HG03280 (cell line): ENCODE data around the gene RPS15.
"Not testable (repeated sequence)": the region's sequence is repeated elsewhere in the genome, so short reads cannot be mapped to it uniquely, and the experiment has no call there.

ENCODE experiments used
- ATAC-seq: cut with Tn5 transposase; IDR thresholded peaks from one replicate; pipeline ENCODE4 v1.9.1; 2021; ENCODE audit warnings: mild to moderate bottlenecking, moderate library complexity; ENCODE audit not compliant: unreplicated experiment

RPS15 gene

DNA sequence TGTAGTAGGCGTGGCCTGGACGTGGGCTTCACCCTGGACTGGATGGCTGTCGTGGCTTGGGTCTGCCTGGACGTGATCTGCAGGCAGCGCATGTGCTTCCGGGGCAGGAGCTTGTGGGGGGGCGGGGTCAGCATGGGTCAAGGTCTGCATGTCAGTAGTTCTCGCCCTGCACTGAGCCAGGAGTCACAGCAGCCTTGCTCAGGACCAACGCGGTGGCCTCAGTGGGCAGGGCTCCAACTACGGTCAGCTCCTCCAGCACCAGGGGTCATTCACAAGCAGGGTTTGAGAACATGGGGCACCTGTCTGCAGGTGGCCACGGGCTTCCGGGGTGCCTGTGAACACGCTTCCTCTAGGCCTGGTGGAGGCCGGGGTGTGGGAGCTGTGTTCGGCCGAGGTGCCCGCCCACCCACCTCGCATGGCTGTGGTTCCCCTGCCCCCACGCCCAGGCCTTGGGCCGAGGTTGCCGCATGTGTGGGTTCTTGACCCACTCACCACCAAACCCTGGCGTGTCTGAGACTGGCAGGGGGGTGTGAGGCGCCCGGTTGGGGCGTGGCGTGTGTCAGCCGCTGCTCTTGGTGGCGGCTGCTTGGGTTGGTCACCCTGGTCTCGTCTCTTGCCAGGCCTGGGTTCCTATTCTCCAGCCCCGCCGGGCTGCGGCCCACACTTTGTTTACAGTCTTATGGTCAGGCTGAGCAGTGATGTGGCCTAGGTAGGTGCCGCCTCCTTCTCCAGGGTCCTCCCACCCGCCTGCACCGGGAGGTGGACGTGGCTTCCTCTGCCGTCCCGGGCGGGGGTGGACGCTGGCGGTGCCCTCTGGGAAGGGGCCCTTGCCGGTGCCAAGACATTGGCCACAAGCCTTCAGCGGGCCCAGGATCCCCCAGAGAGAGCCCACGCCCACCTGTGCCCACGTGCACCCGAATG lies 4.8 kb upstream of the RPS15 start:
- no peak for ATAC-seq

DNA sequence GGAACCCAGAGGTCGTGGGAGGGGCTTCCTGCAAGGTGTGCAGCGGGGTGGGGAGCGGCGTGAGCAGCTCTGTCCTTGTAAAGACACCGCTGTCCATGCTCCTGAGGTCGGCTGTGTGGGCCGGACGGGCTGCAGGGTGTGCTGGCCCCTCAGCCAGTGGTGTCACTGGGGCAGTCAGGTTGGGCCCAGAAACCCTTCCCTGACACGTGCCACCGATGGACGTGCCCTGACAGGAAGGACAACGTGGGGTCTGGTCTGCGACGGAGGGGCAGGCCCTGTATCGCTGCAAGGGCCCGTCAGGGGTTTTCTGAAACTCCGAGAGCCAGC lies 4.2 kb upstream of the RPS15 start:
- ATAC-seq: no peak

DNA sequence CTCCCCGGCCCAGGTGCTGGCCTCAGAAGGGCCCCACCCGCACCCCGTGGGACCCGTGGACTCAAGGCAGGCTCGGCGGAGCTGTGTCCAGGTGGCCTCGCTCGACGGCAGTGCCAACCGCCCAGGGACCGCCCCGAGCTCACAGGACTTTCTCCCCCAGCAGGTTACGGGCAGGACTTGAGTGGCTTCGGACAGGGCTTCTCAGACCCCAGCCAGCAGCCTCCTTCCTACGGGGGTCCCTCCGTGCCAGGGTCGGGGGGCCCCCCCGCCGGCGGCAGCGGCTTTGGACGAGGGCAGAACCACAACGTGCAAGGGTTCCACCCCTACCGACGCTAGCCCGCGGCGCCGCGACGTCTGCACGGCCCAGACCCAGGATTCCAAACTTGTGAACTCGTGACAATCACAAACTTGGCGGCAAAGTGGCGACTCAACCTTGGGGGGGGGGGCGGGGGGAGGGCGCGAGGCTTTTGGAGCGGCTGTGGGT lies 3.6 kb upstream of the RPS15 start:
- no peak for ATAC-seq

DNA sequence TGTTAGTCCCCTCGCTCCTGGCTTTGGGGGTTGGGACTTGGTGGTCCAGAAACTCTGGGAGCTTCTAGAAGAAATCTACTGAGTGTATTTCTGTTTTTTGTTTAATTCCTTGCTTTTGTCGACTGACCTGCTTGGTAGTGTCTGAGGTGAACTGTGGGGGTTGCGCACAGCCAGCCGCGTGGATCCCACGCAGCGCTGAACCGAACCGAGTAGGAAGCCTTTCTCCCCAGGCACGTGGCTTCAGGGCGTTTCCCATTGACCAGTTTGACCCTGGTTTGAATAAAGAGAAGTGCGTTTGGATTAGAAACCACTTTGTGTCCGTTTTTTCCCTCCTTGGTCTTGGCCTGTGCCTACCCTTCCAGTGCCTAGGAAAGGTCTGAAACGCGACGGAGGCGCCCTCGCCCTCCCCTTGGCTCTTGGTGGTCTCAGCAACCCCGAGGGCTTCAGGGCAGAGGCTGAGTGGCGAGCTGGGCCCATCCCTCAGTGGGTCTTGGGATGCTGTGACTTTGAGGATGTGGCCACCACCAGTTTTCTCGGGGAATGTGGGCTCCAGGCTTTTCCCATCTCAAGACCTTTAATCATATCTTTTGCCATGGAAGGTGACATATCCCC lies 2.7 kb upstream of the RPS15 start:
- no peak for ATAC-seq

DNA sequence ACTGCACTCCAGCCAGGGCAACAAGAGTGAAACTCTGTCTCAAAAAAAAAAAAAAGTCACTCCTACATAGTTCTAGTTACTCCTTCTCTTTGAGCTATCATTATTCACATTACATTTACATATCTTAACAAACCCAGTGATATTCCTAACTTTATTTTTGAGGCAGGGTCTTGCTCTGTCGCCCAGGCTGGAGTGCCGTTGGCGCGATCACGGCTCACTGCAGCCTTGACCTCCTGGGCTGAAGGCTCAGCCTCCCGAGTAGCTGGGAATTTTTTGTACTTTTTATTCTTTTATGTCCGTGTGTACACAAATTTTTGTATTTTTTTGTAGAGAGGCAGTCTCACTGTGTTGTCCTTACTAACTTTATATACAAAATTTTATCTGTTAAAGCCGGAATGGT lies 587 bp upstream of the RPS15 start:
- ATAC-seq: no peak

DNA sequence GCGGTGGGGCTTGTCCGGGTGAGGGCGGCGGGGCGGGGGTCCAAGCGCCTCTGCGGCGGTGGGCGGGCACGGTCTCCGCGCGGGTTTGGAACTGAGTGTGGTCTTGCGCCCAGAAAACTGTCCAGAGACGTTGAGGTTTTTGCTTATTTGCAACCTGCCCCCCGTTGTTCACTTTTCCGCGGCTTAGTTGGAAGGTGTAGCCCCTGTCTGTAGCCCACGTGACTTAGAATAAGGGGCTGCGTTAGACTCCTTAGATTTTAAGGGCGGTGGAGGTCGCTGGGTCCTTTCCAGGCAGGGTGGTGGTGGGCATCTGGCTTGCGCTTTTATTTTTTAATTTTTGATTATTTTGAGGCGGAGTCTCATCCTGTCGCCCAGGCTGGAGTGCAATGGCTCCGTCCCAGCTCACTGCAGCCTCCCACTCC lies 748 bp downstream of the RPS15 start:
- no peak for ATAC-seq

DNA sequence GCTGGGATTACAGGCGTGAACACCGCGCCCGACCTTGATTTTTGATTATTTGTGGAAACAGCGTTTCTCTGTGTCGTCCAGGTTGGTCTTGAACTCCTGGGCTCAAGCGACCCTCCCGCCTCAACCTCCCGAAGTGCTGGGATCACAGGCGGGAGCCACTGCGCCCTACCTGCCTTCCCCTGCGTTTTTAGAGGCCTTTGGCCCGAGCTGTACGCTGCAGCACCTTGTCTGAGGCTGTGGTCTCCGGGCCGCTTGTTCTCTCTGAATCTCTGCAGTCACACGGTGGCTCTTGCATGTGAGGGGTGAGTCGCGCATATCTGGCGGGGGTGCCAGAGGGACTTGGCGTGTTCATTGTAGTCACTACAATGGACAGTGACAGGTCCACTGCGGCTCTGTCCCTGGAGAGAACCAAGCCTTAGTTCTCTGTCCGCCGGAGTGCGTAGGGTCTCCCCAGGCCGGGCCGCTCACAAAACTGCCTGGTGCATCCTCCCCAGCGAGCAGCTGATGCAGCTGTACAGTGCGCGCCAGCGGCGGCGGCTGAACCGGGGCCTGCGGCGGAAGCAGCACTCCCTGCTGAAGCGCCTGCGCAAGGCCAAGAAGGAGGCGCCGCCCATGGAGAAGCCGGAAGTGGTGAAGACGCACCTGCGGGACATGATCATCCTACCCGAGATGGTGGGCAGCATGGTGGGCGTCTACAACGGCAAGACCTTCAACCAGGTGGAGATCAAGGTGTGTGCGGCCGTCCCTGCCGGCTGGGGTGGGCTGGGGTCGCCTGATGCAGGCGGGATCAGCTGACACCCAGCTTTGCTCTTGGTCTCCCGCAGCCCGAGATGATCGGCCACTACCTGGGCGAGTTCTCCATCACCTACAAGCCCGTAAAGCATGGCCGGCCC lies 1.6 kb downstream of the RPS15 start:
- ATAC-seq: not testable (repeated sequence)

DNA sequence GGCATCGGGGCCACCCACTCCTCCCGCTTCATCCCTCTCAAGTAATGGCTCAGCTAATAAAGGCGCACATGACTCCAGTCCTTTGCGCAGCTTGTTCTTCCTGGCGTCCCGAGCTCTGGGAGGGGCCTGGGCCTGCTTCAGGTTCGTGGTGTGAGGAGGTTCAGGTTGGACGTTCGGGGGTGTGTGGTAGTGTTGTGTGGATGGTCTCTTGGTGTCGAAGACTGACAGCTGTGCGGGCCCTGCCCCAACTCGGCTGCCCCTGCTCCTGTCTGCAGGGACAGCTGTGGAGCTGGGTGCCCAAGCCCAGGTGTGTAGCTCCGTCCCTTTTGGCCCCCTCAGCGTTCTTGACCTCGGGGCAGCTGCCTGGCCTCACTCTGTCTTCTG lies 2.2 kb downstream of the RPS15 start:
- ATAC-seq: no peak

DNA sequence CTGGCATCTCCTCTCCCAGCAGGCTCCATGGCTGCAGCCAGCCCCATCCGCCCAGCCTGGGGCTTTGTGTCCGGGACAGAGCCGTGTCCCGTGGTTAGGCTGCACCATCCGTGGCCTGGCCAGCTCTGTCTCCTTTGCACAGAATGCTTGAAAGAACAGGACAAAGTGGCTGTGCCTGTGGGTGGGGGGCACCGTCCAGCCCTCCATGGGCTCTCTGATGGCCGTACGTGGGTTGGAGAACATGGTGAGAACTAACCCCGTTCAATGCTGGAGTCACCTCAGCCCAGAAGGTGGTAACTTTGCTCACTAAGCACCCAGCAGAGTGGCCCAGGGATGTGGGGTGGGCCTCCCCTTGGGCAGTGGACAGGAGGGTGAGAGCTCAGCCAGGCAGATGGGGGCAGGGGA lies 2.8 kb downstream of the RPS15 start:
- no peak for ATAC-seq

DNA sequence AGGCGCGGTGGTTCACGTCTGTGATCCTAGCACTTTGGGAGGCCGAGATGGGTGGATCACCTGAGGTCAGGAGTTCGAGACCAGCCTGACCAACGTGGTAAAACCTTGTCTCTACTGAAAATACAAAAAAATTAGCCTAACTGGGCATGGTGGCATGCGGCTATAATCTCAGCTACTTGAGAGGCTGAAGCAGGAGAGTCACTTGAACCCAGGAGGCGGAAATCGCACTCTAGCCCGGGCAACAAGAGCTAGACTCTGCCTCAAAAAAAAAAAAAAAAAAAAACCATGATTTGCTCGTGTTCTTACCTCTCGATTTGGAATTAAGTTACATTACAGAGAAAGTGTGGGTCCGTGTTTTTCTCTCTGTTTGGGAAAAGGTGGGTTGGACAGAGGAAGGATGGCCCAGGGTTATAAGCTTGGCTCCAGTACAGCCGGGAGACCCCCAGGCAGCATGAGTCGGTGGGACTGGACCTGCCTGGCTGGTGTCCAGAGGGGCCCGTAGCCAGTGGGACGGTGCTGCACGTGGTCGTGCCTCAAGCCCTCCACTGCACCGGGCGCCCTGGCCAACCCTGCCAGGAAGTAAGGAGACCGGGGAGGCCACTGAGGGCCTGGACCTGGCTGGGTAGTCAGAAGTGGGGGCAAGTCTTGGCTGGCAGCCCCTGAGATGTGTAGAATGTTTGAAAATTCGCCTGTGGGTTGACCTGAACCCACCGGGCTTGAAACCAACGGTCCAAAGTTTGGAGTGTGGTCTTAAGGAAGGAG lies 3.7 kb downstream of the RPS15 start:
- no peak for ATAC-seq

DNA sequence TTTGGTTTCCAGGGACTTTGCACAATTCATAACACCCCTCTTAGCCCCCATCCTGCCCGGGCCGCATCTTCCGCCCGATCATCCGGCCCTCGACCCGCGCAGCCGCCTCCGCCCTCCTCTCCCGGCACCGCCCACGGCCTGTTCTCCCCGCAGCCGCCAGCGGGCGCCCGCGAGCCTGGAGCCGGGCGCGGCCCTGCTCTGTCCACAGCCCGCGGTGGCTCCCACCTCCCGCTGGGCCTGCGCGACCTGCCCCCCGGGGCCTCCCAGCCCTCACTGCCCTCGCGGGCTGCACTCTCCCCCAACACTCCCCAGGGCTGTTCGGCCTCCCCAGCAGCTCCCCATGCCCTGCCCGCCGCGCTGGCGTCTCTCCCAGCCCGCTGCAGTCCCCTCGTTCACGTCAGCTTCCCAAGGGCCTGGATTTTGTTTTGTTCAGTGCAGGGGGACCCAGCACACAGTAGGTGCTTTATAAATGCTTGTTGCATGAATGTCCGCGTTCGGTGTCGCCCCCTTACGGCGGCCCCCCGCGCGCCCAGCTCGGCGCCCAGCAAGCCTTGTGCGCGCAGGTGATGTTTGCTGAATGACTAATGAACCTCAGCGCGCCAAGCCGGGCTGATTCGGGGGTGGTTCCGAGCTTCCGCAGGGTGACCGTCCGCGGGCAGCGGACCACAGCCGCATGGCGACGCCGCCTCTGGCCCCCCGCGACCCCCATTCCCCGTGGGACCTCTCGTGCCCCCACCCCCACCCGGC lies 7.2 kb downstream of the RPS15 start:
- peak; percentile 64 for ATAC-seq

DNA sequence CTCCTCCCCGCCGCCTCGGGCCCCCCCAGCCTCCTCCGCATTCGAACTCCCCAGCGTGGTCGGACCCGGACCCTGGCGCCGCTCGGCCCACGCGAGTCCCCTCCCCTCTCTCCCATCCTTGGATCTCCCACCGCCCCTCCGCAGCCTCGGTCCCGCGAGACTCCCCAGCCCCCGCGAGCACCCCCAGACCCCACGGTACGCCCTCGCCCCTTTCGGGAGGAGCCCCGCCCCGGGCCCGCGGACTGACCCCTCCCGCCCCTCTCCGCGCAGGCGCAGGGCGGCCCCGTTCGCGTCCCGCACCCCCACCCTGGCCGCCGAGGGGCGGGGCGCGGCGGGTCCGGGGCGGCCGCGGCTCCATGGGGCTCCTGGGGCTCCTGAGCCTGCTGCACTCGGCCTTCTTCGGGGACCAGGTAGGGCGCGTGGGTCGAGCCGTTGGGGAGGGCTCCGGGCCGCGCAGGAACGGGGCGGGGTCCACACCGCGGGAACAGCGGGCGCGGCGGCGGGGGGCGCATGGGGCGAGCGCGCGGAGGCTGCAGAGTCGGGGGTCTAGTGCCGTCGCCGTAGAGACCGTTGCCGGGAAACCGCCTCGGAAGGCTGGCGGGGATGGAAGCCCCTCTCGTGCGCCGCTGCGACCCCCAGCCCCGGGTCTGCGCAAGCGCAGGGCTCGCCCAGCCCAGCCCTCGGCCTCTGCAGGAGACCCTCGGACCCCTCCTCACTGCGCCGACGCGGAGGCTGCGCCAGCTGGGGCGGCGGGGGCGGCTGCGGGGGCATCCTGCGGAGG lies 7.9 kb downstream of the RPS15 start:
- no peak for ATAC-seq

DNA sequence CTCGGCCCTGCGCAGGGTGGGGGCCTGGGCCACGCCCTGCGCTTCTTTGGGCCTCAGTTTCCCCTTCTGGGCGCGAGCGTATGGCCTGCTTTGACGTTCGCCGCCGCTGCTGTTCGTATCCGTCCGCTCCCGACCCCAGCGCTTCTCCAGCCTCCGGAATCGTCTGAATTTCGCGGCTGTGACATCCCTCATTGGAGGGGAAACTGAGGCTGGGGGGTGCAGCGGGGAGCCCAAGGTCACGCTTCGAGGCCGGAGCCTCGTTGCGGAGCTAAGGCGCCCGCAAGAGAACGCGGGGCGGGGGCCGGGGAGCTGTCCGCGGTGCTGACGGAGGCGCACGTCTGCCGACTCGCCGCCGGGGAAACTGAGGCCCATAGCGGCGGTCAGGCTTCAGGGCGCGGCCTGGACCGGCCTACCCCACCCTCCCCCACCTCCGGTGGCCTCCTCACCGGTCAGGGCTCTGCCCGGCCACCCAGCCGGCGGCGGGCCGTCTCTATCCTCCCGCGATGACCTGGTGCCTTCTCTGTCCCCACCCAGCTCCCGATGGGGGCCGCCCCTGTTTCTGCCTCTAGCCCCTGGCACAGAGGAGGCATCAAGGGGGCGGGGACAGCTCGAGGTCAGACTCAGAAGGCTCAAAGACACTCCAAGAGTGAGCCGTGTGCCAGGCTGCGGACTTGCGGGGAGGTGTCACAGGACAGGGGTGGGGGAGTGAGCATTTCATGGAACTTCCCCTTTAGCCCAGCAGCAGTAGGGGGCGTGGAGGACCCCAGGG lies 8.7 kb downstream of the RPS15 start:
- no peak for ATAC-seq

DNA sequence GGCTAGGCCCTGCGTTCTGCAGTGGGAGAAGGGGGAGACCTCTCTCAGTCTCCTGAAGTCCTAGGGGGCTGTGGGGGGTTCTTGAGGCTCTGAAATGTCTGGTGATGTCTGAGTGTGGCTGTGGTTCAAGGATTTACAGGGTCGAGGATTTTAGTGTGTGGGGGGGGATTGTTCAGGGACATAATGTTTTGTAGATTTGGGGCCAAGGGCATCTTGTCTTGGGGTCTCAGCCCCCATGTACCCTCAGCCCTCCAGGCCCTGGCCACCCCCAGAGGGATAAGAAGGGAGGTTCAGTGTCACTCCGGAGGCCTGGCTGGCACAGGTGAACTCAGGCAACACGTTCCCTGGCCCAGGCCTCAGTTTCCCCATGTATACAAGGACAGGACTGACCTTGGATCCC lies 9.3 kb downstream of the RPS15 start:
- no peak for ATAC-seq

DNA sequence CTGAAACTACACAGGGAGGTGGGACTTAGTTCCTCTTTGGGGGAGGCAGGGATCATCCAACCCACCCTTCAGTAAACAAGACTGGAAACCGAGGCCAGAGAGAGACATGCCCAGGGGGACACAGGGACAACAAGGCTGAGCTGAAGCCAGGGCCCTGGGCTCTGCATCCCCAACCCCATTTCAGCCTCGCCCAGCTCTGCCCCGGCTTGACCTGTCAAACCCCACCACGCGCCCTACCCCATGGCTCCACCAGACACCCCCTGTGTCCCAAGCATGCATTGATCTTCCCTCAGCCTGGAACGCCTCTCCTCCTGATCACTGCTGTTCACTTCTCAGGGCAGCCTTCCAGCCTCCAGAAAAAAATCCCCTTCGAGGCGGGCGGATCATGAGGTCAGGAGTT lies 9.7 kb downstream of the RPS15 start:
- no peak for ATAC-seq

DNA sequence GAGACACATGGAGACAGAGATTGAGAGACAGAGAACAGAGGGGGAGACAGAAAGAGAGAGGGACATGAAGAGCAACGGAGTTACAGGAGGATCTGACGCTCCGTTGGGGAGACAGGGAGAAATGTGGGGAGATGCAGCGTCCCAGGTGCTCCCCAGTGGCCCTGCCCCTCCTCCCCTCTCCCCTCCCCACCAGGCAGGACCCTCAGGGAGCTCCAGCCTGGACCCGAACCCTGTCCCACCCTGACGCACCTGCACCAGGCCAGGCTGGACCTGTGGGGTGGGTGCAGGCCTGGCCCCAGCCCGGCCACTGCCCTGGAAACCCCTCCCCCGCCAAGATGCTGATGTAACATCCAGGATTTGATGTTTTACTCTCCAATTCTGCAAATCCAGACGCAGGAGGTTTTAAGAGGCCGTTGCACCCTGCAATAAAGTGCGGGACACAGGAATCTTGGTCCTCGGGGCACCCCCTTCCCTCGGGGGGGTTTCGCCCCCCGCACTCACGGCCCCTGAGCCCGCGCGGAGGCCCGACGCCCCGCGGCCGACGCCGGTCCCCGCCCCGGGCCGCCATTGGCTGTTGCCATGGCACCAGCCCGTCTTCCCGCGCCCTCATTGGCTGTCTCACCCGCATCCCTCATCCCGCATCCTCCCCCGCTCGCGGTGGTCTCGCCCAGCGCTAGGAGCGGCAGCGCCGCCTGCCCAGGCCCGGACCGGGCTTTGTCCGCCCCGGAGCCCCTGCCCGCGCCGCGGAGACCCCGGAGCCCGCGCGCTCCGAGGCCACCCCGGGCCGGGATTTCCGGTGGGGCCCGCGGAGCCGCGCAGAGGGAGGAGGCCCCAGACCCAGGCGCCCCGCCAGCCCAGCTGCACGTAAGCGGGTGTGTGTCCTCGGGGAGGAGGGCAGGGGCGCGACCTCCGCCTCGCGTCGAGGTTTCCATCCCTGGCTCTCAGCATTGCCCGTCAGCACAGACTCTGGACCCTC lies 11.6 kb downstream of the RPS15 start, which contains the start of gene APC2:
Gene APC2 (plus strand): TSS at position 655 of the 976 bp plus-strand sequence. CDS start 2,881 bp downstream, outside the sequence.
- no peak for ATAC-seq
